Activated CD4-positive, alpha-beta T cell treated with anti-CD3 and anti-CD28 coated beads for 4 hours (primary cell): ENCODE results near the gene THRSP.
"Not testable (repeated sequence)": the region's sequence is repeated elsewhere in the genome, so short reads cannot be mapped to it uniquely, and the experiment has no call there.

ENCODE experiments used
- DNase-seq, 2 donors: peaks; one replicate each; pipeline ENCODE4 v3.0.0-alpha.2; 2020

THRSP gene

DNA sequence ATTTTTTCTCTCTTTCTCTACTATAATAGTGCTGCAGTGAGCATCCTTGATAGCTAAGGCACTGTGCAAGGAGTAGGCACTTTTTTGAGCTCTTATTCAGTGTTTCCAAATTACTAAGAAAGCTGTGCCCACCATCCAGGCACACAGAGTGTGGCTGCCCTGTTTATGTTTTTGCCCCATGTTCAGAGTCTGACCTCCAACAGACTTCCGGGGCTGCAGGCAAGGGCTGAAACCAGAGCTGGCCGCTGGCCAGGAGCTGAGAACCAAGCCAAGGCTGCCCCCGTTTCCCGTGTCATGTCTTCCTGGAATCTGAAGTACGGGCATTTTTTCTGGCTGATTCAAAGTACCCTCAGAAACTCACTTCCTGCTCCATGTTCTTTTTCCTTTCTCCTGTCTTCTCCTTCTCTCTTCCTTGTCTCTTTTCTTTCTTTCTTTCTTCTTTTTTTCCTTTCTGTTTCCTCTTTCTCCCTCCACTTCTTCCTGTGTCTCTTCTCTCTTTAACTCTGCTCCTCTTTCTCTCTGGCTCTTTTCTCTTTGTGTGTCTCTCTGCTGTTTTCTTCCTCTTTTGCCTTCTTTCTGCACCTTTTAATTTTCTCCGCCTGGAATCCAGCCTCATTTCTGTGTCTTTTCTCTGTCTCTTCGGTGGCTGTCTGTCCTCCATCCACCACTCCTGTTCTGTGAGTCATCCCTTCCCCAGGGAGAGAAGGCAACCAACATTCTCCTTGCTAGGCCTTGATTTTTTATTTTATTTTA is 23.6 kb upstream of the THRSP start:
- no peak for DNase-seq

DNA sequence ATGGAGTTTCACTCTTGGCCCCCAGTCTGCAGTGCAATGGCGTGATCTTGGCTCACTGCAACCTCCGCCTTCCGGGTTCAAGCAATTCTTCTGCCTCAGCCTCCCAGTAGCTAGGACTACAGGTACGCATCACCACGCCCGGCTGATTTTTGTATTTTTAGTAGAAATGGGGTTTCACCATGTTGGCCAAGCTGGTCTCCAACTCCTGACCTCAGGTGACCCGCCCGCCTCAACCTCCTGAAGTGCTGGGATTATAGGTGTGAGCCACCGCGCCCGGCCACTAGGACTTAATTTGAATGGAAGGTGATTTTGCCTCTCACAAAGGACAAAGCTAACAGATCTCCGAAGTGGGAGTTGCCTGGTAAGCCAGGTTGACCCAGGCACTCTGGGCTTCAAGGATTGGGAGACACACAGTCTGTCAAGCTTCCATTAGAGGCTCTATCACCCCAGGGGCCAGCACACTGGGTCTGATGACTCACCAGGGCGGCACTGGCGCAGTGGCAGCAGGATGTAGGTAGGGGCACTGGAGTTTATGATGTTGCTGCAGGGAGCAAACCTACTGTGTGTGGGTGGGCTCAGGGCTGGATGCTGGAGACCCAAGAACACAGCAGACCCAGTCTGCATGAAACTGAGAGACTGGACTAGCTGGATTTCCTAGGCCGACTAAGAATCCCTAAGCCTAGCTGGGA is 22.8 kb upstream of the THRSP start:
- DNase-seq, result no peak

DNA sequence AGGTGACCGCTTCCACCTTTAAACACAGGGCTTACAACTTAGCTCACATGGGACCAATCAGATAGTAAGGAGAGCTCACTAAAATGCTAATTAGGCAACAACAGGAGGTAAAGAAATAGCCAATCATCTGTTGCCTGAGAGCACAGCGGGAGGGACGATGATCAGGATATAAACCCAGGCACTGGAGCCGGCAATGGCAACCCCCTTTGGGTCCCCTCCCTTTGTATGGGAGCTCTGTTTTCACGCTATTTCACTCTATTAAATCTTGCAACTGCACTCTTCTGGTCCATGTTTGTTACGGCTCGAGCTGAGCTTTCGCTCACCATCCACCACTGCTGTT is 22.3 kb upstream of the THRSP start:
- DNase-seq, result not testable (repeated sequence)

GRCh38 chr11:78041843-78042440 is 21.7 kb upstream of the THRSP start:
- DNase-seq, result no peak

DNA sequence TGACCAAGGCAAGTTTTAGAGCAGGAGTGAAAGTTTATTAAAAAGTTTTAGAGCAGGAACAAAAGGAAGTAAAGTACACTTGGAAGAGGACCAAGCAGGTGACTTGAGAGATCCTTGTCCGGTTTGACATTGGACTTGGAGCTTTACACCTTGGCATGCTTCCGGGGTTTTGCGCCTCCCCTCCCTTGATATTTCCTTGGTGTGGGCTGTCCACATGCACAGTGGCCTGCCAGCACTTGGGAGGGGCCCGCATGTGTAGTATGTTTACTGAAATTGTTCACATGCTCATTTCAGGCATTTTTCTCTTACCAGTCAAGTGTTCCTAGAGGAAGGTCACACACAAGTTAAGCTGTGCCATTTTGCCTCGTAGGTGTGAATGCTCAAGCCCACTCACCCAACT is 19.0 kb upstream of the THRSP start:
- no peak for DNase-seq

- peak; percentile 62 to 76 for DNase-seq
Measured at GRCh38 chr11:78045851-78046485, 17.7 kb upstream of the THRSP start.

DNA sequence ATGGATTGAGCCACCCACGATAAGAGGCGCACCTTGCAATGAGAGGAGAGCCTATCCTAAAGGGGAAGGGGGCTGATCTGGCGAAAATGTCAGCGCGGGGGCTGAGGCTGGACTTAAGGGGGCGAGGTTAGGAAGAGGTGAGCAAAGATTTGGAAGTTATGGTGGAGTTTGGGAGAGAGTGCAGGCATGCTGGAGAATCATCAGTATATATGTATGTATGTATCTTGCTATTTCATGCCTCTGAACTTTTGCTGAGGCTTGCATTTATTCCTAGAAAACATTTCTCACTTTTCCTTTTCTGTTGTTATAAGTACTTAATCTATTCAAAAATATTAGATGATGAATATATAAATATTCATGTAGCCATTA is 17.2 kb upstream of the THRSP start:
- no peak for DNase-seq

GRCh38 chr11:78048561-78048960 is 15.1 kb upstream of the THRSP start:
- no peak for DNase-seq

DNA sequence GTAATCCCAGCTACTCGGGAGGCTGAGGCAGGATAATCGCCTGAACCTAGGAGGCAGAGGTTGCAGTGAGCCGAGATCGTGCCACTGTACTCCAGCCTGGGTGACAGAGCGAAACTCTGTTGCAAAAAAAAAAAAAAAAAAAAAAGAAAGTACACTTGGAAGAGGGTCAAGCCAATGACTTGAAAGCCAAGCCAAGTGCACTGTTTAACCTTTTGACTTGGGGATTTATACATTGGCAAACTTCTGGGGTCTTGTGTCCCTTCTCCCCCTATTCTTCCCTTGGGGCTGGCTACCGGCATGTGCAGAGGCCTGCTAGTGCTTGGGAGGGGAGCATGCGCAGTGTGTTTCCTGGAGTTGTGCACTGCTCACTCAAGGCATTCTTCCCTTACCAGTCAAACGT is 14.3 kb upstream of the THRSP start:
- DNase-seq, result no peak

DNA sequence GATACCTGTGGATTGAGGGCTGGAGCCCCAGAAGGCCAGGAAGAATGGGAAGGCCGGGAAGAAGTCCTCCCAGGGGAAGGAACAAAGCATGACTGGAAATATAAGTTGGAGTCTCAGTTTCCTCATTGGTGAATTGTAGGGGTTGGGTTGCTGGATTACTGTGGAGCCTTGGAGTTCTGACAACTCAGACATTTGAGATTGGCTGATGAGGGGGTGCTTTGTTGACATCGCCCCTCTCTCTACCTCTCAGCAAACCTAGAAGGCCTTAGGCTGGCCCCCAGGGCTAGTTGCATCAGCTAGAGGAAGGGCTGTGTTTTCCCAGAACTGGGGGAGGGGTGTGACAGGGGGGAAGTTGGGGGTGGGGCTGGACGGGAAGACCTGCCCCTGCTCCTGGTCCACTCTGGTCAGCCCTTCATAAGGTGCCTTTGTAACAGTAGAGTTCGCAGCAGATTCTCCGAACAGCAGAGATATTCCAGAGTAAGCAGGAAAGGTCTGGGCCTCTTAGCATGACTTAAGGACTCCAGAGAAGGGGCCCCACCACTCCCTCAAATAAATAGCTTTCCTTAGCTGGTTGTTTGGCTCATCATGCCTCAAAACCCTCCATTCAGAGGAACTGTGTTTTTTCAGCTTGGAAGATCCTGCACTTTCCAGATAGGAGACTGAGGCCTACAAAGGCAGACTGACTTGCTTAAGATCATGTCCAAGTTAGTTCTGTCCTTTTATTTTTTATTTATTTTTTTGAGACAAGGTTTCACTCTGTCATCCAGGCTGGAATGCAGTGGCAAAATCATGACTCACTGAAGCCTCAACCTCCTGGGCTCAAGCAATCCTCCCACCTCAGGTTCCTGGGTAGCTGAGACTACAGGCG is 12.5 kb upstream of the THRSP start:
- DNase-seq, result no peak

- DNase-seq, result no peak
Measured at GRCh38 chr11:78054971-78055370, 8.7 kb upstream of the THRSP start.

- no peak for DNase-seq
Measured at GRCh38 chr11:78056093-78056492, 7.6 kb upstream of the THRSP start.

DNA sequence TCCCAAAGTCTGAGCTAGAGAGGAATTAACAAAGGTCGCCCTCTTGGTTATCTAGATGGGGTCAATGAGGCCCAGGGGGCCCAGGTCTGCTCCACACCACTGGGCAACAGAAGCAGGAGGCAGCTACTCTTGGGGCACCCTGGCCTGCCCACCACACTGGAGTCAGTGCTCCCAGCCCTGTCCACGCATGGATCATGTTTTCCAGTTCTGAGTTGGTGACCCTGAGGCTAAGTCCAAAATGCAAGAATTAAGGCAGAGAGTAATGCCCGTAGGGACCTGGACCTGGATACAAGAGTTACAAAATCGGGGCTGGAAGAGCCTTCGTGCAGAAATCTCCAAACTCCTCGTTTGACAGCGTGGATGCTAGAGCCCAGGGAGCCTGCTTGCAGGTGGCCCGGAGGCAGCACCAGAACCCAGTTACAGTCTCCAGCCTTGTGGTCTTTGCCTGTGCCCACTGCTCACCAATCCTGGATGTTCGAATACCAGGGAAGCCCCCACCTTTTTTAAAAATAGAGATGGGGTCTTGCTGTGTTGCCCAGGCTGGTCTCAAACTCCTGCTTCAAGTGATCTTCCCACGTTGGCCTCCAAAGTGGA is 6.1 kb upstream of the THRSP start:
- no peak for DNase-seq

- not testable (repeated sequence) for DNase-seq
Measured at GRCh38 chr11:78059749-78060328, 3.8 kb upstream of the THRSP start.

DNA sequence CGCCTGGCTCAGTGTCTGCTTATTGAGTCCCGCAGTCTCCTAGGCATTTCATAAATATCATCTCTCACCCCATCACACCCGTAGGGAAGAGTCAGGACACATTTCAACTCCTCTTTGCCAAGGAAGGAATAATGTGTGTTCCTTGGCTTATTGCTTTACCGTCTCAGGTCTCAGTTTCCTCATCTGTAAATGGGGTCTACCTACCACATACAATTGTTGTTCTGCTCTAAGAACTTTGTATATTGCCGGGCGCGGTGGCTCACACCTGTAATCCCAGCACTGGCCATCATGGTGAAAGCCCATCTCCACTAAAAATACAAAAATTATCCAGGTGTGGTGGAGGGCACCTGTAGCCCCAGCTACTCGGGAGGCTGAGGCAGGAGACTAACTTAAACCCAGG is 3.1 kb upstream of the THRSP start:
- no peak for DNase-seq

- no peak for DNase-seq
Measured at GRCh38 chr11:78061088-78061920, 2.4 kb upstream of the THRSP start.

GRCh38 chr11:78061921-78062311 is 1.7 kb upstream of the THRSP start:
- DNase-seq, result no peak

- no peak for DNase-seq
Measured at GRCh38 chr11:78062671-78063070, 990 bp upstream of the THRSP start.

DNA sequence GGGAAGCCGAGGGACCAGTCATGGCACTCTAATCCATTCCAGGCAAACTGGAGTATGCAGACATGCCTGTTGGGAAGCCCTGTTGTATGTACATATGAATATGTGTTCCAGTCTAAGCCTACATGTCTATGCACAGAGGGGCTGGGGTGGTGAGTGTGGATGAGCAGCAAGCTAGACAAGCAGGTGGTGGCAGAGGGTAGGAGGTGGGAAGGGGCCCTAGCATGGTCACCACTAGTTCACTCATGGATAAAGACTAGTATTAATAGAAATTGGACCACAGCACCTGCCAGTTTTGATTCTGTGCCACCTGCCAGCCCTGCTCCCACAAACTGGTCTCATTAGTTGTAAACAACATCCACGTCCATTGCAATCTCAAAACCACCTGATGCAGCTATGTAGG is 1.5 kb downstream of the THRSP start:
- no peak for DNase-seq

GRCh38 chr11:78066471-78066870 is 2.8 kb downstream of the THRSP start:
- DNase-seq, result no peak

DNA sequence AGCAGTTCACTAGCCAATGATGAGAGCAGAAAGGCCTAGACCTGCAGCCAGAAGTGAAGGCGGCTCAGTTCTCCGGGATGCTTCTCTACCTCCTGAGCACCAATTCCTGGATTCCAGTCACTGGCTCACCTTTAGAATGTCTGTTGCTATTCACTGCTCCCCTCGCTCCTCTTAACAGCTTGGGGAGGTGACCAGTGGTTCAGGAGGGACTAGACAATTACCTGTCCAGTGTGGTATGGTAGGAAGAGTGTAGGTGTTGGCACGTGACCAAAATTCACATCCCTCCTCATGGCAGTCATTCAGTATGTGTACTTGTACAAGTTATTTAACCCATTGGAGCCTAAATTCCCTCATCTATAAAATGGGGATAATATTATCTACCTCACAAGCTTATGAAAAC is 4.0 kb downstream of the THRSP start:
- DNase-seq, result no peak
